Activated CD4-positive, alpha-beta memory T cell treated with anti-CD3 and anti-CD28 coated beads for 36 hours (primary cell): ENCODE results near the gene BNIP3. TPM values are rescaled to one million over a fixed set of nuclear protein-coding genes. Genes with fewer than 3 reads are reported as not detected.

ENCODE experiments used
- CTCF ChIA-PET: fragments of 350-600 bp; sonication (Branson Sonifier 250); formaldehyde crosslinking; loops from one replicate; lab custom pipeline; 2021; ENCODE audit warnings: antibody characterized with exemption, inconsistent platforms; lab: Charles Lee
- POLR2A ChIA-PET: fragments of 350-600 bp; sonication (Branson Sonifier 250); formaldehyde crosslinking; loops from one replicate; lab custom pipeline; 2021; ENCODE audit warnings: antibody characterized with exemption; lab: Charles Lee
- DNase-seq: peaks from one replicate; pipeline ENCODE4 v3.0.0-alpha.2; 2020
- H3K27ac Mint-ChIP-seq: one replicate; pipeline ENCODE4 v1.8.0; 2021; ENCODE audit warnings: mixed read lengths
- H3K27me3 Mint-ChIP-seq: one replicate; pipeline ENCODE4 v1.8.0; 2021; ENCODE audit warnings: mixed read lengths
- H3K36me3 Mint-ChIP-seq: one replicate; pipeline ENCODE4 v1.8.0; 2021; ENCODE audit warnings: mixed read lengths
- H3K4me1 Mint-ChIP-seq: one replicate; pipeline ENCODE4 v1.8.0; 2021; ENCODE audit warnings: low read depth, mixed read lengths
- H3K4me3 Mint-ChIP-seq: one replicate; pipeline ENCODE4 v1.8.0; 2021; ENCODE audit warnings: mild to moderate bottlenecking, mixed read lengths
- H3K9me3 Mint-ChIP-seq: one replicate; pipeline ENCODE4 v1.8.0; 2021; ENCODE audit warnings: mixed read lengths
- intact Hi-C: fragments of 100-400 bp; cut with micrococcal nuclease; formaldehyde crosslinking; loops from one replicate; pipeline ENCODE4 v1.15.1; 2023
- total RNA-seq, 2 experiments: library from RNA; stranded (reverse); gene quantifications; one replicate each; pipeline ENCODE4 v1.2.3, GENCODE V29; 2021

The BNIP3 gene
- total RNA-seq, 2 experiments from 2014 or later = 84.9 to 86.9 TPM

- H3K36me3 Mint-ChIP-seq = no peaks in the 10 kb centered on the region
- H3K4me1 Mint-ChIP-seq = no peaks in the 10 kb centered on the region
- no peak overlapping the region for H3K27ac Mint-ChIP-seq
- H3K9me3 Mint-ChIP-seq = no peaks in the 10 kb centered on the region
- POLR2A ChIA-PET = no interaction called here
- intact Hi-C loops = no loop called here
- CTCF ChIA-PET = no interaction called here
- no peak for DNase-seq
- no peak overlapping the region for H3K4me3 Mint-ChIP-seq
- H3K27me3 Mint-ChIP-seq = no peaks in the 10 kb centered on the region
Measured at GRCh38 chr10:132016514-132016913, 34.8 kb upstream of the BNIP3 start.

GRCh38 chr10:132011445-132011844 is 29.7 kb upstream of the BNIP3 start:
- CTCF ChIA-PET = interaction anchor here (1.9 to 3.1 kb wide), 2 partner anchors 12 to 126 kb away, joined by 5 to 9 read pairs; no protein-coding TSS in a partner anchor
- H3K4me1 Mint-ChIP-seq = no peaks in the 10 kb centered on the region
- no peak overlapping the region for H3K27ac Mint-ChIP-seq

GRCh38 chr10:132011024-132011423 is 29.3 kb upstream of the BNIP3 start:
- intact Hi-C loops = no loop called here
- Mint-ChIP-seq H3K27me3 (peaks cover 9% of the 10 kb centered on the region), H3K9me3 (no peaks in the 10 kb centered on the region), H3K27ac (no peak overlapping the region), H3K36me3 (no peaks in the 10 kb centered on the region), H3K4me1 (no peaks in the 10 kb centered on the region), H3K4me3 (no peak overlapping the region)
- CTCF ChIA-PET = interaction anchor here (1.9 to 3.1 kb wide), 2 partner anchors 12 to 125 kb away, joined by 5 to 9 read pairs; no protein-coding TSS in a partner anchor
- DNase-seq = no peak
- POLR2A ChIA-PET = no interaction called here

More at GRCh38 chr10:132011445-132011844, 29.7 kb upstream of the BNIP3 start:
- Mint-ChIP-seq H3K9me3 (no peaks in the 10 kb centered on the region), H3K27me3 (peaks cover 9% of the 10 kb centered on the region), H3K36me3 (no peaks in the 10 kb centered on the region), H3K4me3 (no peak overlapping the region)
- POLR2A ChIA-PET = no interaction called here
- DNase-seq = no peak
- intact Hi-C loops = no loop called here

- Mint-ChIP-seq H3K4me1 (no peaks in the 10 kb centered on the region), H3K27ac (no peak overlapping the region), H3K27me3 (peaks cover 9% of the 10 kb centered on the region), H3K9me3 (peaks cover 3% of the 10 kb centered on the region), H3K4me3 (no peak overlapping the region), H3K36me3 (peaks cover under 1% of the 10 kb centered on the region)
- no peak for DNase-seq
- CTCF ChIA-PET = interaction anchor here (0.7 to 3.1 kb wide), 3 partner anchors 13 to 683 kb away, joined by 4 to 9 read pairs (median 5); no protein-coding TSS in a partner anchor
- POLR2A ChIA-PET = no interaction called here
- intact Hi-C loops = no loop called here
Measured at GRCh38 chr10:132010483-132010882, 28.8 kb upstream of the BNIP3 start.

- peaks cover 3% of the 10 kb centered on the region for H3K4me1 Mint-ChIP-seq
- peaks cover 12% of the 10 kb centered on the region for H3K9me3 Mint-ChIP-seq
- no peak for DNase-seq
- peaks cover 7% of the 10 kb centered on the region for H3K36me3 Mint-ChIP-seq
- CTCF ChIA-PET = interaction anchor here (1.0 to 3.1 kb wide), 2 partner anchors 14 to 124 kb away, joined by 4 to 9 read pairs; no protein-coding TSS in a partner anchor
- POLR2A ChIA-PET = no interaction called here
- H3K27ac Mint-ChIP-seq = no peak overlapping the region
- intact Hi-C loops = no loop called here
- H3K27me3 Mint-ChIP-seq = peaks cover 9% of the 10 kb centered on the region
- no peak overlapping the region for H3K4me3 Mint-ChIP-seq
Measured at GRCh38 chr10:132009575-132009974, 27.9 kb upstream of the BNIP3 start.

GRCh38 chr10:132007681-132008080 is 26.0 kb upstream of the BNIP3 start:
- ChIA-PET POLR2A (no interaction called here), CTCF (interaction anchor here (1.5 kb wide), 1 partner anchor 15 kb away, joined by 4 read pairs; no protein-coding TSS in a partner anchor)
- Mint-ChIP-seq H3K4me1 (peaks cover 3% of the 10 kb centered on the region), H3K36me3 (peaks cover 7% of the 10 kb centered on the region), H3K27ac (no peak overlapping the region), H3K9me3 (peaks cover 12% of the 10 kb centered on the region), H3K4me3 (no peak overlapping the region), H3K27me3 (peaks cover 9% of the 10 kb centered on the region)
- intact Hi-C loops = no loop called here
- no peak for DNase-seq

- Mint-ChIP-seq H3K27ac (no peak overlapping the region), H3K4me3 (no peak overlapping the region), H3K4me1 (peaks cover 3% of the 10 kb centered on the region), H3K9me3 (peaks cover 12% of the 10 kb centered on the region), H3K27me3 (peaks cover 10% of the 10 kb centered on the region), H3K36me3 (peaks cover 7% of the 10 kb centered on the region)
- intact Hi-C loops = no loop called here
- ChIA-PET POLR2A (no interaction called here), CTCF (no interaction called here)
- DNase-seq = no peak
Measured at GRCh38 chr10:132006966-132007365, 25.2 kb upstream of the BNIP3 start.

- ChIA-PET POLR2A (no interaction called here), CTCF (no interaction called here)
- Mint-ChIP-seq H3K36me3 (peaks cover 7% of the 10 kb centered on the region), H3K9me3 (peaks cover 12% of the 10 kb centered on the region), H3K27ac (no peak overlapping the region), H3K4me3 (no peak overlapping the region), H3K27me3 (peaks cover 7% of the 10 kb centered on the region), H3K4me1 (peaks cover 5% of the 10 kb centered on the region)
- DNase-seq = no peak
- intact Hi-C loops = no loop called here
Measured at GRCh38 chr10:132005147-132005546, 23.4 kb upstream of the BNIP3 start.

- CTCF ChIA-PET = interaction anchor here (0.6 to 0.7 kb wide), 2 partner anchors 19 to 116 kb away, joined by 3 read pairs; no protein-coding TSS in a partner anchor
- H3K4me3 Mint-ChIP-seq = no peak overlapping the region
- H3K4me1 Mint-ChIP-seq = peaks cover 5% of the 10 kb centered on the region
- DNase-seq = no peak
- H3K27me3 Mint-ChIP-seq = peaks cover 7% of the 10 kb centered on the region
- H3K36me3 Mint-ChIP-seq = peaks cover 7% of the 10 kb centered on the region
- peaks cover 12% of the 10 kb centered on the region for H3K9me3 Mint-ChIP-seq
- no peak overlapping the region for H3K27ac Mint-ChIP-seq
- intact Hi-C loops = no loop called here
- POLR2A ChIA-PET = no interaction called here
Measured at GRCh38 chr10:132004052-132004451, 22.3 kb upstream of the BNIP3 start.

GRCh38 chr10:132003282-132003924 is 21.7 kb upstream of the BNIP3 start:
- Mint-ChIP-seq H3K36me3 (peaks cover 7% of the 10 kb centered on the region), H3K9me3 (peaks cover 12% of the 10 kb centered on the region), H3K4me3 (no peak overlapping the region), H3K4me1 (peaks cover 5% of the 10 kb centered on the region), H3K27ac (no peak overlapping the region), H3K27me3 (peaks cover 6% of the 10 kb centered on the region)
- POLR2A ChIA-PET = no interaction called here
- intact Hi-C loops = no loop called here
- CTCF ChIA-PET = no interaction called here
- no peak for DNase-seq

GRCh38 chr10:132002004-132002403 is 20.3 kb upstream of the BNIP3 start:
- CTCF ChIA-PET = interaction anchor here (1.0 kb wide), 1 partner anchor 116 kb away, joined by 3 read pairs; no protein-coding TSS in a partner anchor
- Mint-ChIP-seq H3K9me3 (peaks cover 12% of the 10 kb centered on the region), H3K4me1 (peaks cover 5% of the 10 kb centered on the region), H3K36me3 (peaks cover 7% of the 10 kb centered on the region), H3K4me3 (no peak overlapping the region), H3K27ac (no peak overlapping the region), H3K27me3 (peaks cover 1% of the 10 kb centered on the region)
- no peak for DNase-seq
- POLR2A ChIA-PET = interaction anchor here (1.1 kb wide), 1 partner anchor 35 kb away, joined by 4 read pairs; no protein-coding TSS in a partner anchor
- intact Hi-C loops = no loop called here

GRCh38 chr10:132001238-132001972 is 19.7 kb upstream of the BNIP3 start:
- Mint-ChIP-seq H3K27ac (no peak overlapping the region), H3K4me3 (no peak overlapping the region), H3K36me3 (peaks cover 7% of the 10 kb centered on the region), H3K9me3 (peaks cover 12% of the 10 kb centered on the region), H3K27me3 (peaks cover 1% of the 10 kb centered on the region), H3K4me1 (peaks cover 5% of the 10 kb centered on the region)
- ChIA-PET CTCF (interaction anchor here (1.0 kb wide), 1 partner anchor 116 kb away, joined by 3 read pairs; no protein-coding TSS in a partner anchor), POLR2A (interaction anchor here (1.1 kb wide), 1 partner anchor 35 kb away, joined by 4 read pairs; no protein-coding TSS in a partner anchor)
- peak; percentile 25 for DNase-seq
- intact Hi-C loops = no loop called here
